ENCODE data around the gene L1TD1.
"Not testable (repeated sequence)": the region's sequence is repeated elsewhere in the genome, so short reads cannot be mapped to it uniquely, and the experiment has no call there.

The L1TD1 gene

DNA sequence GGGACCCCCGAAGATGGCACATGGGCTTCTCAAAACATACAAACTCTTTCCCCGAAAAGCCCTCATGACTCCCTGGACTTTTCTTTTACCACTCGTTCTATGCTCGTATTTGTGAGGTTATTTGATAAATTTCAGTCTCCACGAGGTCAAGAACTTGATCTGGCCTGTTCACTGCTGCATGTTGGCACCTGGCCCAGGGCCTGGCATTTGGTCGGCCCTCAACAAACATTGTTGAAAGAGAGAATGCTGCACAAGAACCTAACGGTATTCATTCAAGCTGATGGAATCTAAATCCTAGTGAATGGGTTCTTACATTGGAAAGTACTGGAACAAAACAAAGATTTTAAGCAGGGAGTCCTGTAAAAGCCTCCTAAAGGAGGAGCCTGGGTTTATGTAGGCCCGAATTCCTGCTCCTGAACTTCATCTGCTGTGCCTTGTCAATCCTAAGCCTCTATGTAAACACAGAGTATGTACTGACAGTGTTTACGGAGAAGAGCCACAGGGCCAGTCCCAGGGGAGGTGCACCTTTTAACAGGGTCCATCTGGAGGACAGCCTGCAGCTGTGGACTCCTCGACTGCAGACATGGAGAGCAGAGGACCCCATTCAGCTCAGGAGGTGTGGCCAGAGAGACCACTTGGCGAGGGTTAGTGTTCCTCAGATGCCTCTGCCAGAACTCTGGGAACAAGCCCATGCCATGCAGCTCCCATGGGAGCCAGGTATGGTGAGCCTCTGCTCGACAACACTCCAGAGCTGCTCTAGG is 46.9 kb downstream of the L1TD1 start:
- 40% methylated on average over 11 of the region's 12 CpGs for WGBS
- H3K9me3 ChIP-seq (ENCODE audit: control insufficient read depth, low read length), result no peaks in the 10 kb centered on the region

DNA sequence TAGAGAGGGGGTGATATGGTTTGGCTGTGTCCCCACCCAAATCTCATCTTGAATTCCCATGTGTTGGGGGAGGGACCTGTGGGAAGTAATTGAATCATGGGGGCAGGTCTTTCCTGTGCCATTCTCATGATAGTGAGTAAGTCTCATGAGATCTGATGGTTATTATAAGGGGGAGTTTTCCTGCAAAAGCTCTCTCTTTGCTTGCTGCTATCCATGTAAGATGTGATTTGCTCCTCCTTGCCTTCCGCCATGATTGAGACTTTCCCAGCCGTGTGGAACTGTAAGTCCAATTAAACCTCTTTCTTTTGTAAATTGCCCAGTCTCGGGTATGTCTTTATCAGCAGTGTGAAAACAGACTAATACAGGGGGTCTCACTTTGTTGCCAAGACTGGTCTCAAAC is 49.7 kb downstream of the L1TD1 start:
- H3K27me3 ChIP-seq (ENCODE audit: control insufficient read depth in 1 of 2, insufficient read depth in 1 of 2, low read length in 2 of 2); H3K18ac ChIP-seq (ENCODE audit: low read depth in 1 of 2, low read length in 2 of 2); H3K79me1 ChIP-seq (replicated peaks; ENCODE audit: low read length, poor library complexity, severe bottlenecking); H3K23ac ChIP-seq (ENCODE audit: low read length in 2 of 2); H3K4ac ChIP-seq (ENCODE audit: low read depth in 1 of 2, low read length in 2 of 2); H2AK5ac ChIP-seq (ENCODE audit: low read length, severe bottlenecking); H2BK5ac ChIP-seq (ENCODE audit: low read depth, low read length, poor library complexity, severe bottlenecking); H4K91ac ChIP-seq (ENCODE audit: low read length); H2BK12ac ChIP-seq (ENCODE audit: low read length in 2 of 2); H3K4me1 ChIP-seq (ENCODE audit: control insufficient read depth, insufficient read depth, low read depth, low read length); H3K9me3 ChIP-seq (ENCODE audit: control insufficient read depth, low read length); H2AFZ ChIP-seq (ENCODE audit: low read depth, low read length); H3K4me2 ChIP-seq (ENCODE audit: low read length, poor library complexity, severe bottlenecking); H3K9ac ChIP-seq (ENCODE audit: low read length); H3K36me3 ChIP-seq (ENCODE audit: control insufficient read depth in 1 of 2, insufficient read depth in 2 of 2, low read depth in 1 of 2, low read length in 2 of 2); H4K8ac ChIP-seq (ENCODE audit: low read length); H3K14ac ChIP-seq (ENCODE audit: low read length in 2 of 2); H2BK120ac ChIP-seq (ENCODE audit: low read depth, low read length); H3K27ac ChIP-seq (ENCODE audit: low read length, poor library complexity, severe bottlenecking); H2BK15ac ChIP-seq (ENCODE audit: low read depth, poor library complexity, severe bottlenecking); H3K4me3 ChIP-seq (ENCODE audit: insufficient read depth in 1 of 2, low read depth in 1 of 2, low read length in 2 of 2); DNase-seq: not testable (repeated sequence)
- WGBS, result 89% methylated on average over 3 of the region's 3 CpGs

More for the DNA sequence above, 46.9 kb downstream of the L1TD1 start:
- H3K4me2 ChIP-seq (ENCODE audit: low read length, poor library complexity, severe bottlenecking), result no peak overlapping the region
- H4K91ac ChIP-seq (ENCODE audit: low read length), result no peak overlapping the region
- H3K27ac ChIP-seq (ENCODE audit: low read length, poor library complexity, severe bottlenecking), result no peak overlapping the region
- no peak overlapping the region for H4K8ac ChIP-seq (ENCODE audit: low read length)
- no peak overlapping the region for H2BK5ac ChIP-seq (ENCODE audit: low read depth, low read length, poor library complexity, severe bottlenecking)
- H3K14ac ChIP-seq (ENCODE audit: low read length in 2 of 2), result no peak overlapping the region
- no peak overlapping the region for H2BK12ac ChIP-seq (ENCODE audit: low read length in 2 of 2)
- no peaks in the 10 kb centered on the region for H3K36me3 ChIP-seq (ENCODE audit: control insufficient read depth in 1 of 2, insufficient read depth in 2 of 2, low read depth in 1 of 2, low read length in 2 of 2)
- H2BK120ac ChIP-seq (ENCODE audit: low read depth, low read length), result no peak overlapping the region
- no peak overlapping the region for H3K4me3 ChIP-seq (ENCODE audit: insufficient read depth in 1 of 2, low read depth in 1 of 2, low read length in 2 of 2)
- H3K18ac ChIP-seq (ENCODE audit: low read depth in 1 of 2, low read length in 2 of 2), result peak overlapping the region in 1 of 2 experiments; percentile 18
- peak; percentile 45 for DNase-seq
- no peaks in the 10 kb centered on the region for H3K27me3 ChIP-seq (ENCODE audit: control insufficient read depth in 1 of 2, insufficient read depth in 1 of 2, low read length in 2 of 2)
- peaks cover 2% of the 10 kb centered on the region for H3K4me1 ChIP-seq (ENCODE audit: control insufficient read depth, insufficient read depth, low read depth, low read length)
- H3K9ac ChIP-seq (ENCODE audit: low read length), result no peak overlapping the region
- no peaks in the 10 kb centered on the region for H3K79me1 ChIP-seq (replicated peaks; ENCODE audit: low read length, poor library complexity, severe bottlenecking)
- no peak overlapping the region for H3K4ac ChIP-seq (ENCODE audit: low read depth in 1 of 2, low read length in 2 of 2)
- H2AFZ ChIP-seq (ENCODE audit: low read depth, low read length), result no peak overlapping the region
- H2AK5ac ChIP-seq (ENCODE audit: low read length, severe bottlenecking), result no peak overlapping the region
- H2BK15ac ChIP-seq (ENCODE audit: low read depth, poor library complexity, severe bottlenecking), result no peak overlapping the region
- H3K23ac ChIP-seq (ENCODE audit: low read length in 2 of 2), result no peak overlapping the region

- H3K27ac ChIP-seq (ENCODE audit: low read length, poor library complexity, severe bottlenecking), result no peak overlapping the region
- H2BK12ac ChIP-seq (ENCODE audit: low read length in 2 of 2), result no peak overlapping the region
- no peak overlapping the region for H3K4me3 ChIP-seq (ENCODE audit: insufficient read depth in 1 of 2, low read depth in 1 of 2, low read length in 2 of 2)
- no peak overlapping the region for H3K4ac ChIP-seq (ENCODE audit: low read depth in 1 of 2, low read length in 2 of 2)
- no peak overlapping the region for H2AFZ ChIP-seq (ENCODE audit: low read depth, low read length)
- H3K36me3 ChIP-seq (ENCODE audit: control insufficient read depth in 1 of 2, insufficient read depth in 2 of 2, low read depth in 1 of 2, low read length in 2 of 2), result no peaks in the 10 kb centered on the region
- no peak overlapping the region for H3K14ac ChIP-seq (ENCODE audit: low read length in 2 of 2)
- H3K23ac ChIP-seq (ENCODE audit: low read length in 2 of 2), result no peak overlapping the region
- no peak overlapping the region for H3K4me2 ChIP-seq (ENCODE audit: low read length, poor library complexity, severe bottlenecking)
- H4K91ac ChIP-seq (ENCODE audit: low read length), result no peak overlapping the region
- H2BK15ac ChIP-seq (ENCODE audit: low read depth, poor library complexity, severe bottlenecking), result no peak overlapping the region
- H3K79me1 ChIP-seq (replicated peaks; ENCODE audit: low read length, poor library complexity, severe bottlenecking), result no peaks in the 10 kb centered on the region
- H3K4me1 ChIP-seq (ENCODE audit: control insufficient read depth, insufficient read depth, low read depth, low read length), result no peaks in the 10 kb centered on the region
- no peak for DNase-seq
- H2BK5ac ChIP-seq (ENCODE audit: low read depth, low read length, poor library complexity, severe bottlenecking), result no peak overlapping the region
- H3K9ac ChIP-seq (ENCODE audit: low read length), result no peak overlapping the region
- H4K8ac ChIP-seq (ENCODE audit: low read length), result no peak overlapping the region
- no peak overlapping the region for H2AK5ac ChIP-seq (ENCODE audit: low read length, severe bottlenecking)
- no peaks in the 10 kb centered on the region for H3K9me3 ChIP-seq (ENCODE audit: control insufficient read depth, low read length)
- H3K18ac ChIP-seq (ENCODE audit: low read depth in 1 of 2, low read length in 2 of 2), result no peak overlapping the region
- H2BK120ac ChIP-seq (ENCODE audit: low read depth, low read length), result no peak overlapping the region
- H3K27me3 ChIP-seq (ENCODE audit: control insufficient read depth in 1 of 2, insufficient read depth in 1 of 2, low read length in 2 of 2), result peaks cover 0 to 1% of the 10 kb centered on the region in 2 experiments
These were observed 50.6 kb downstream of the L1TD1 start for GRCh38 chr1:62245201-62245600.

DNA sequence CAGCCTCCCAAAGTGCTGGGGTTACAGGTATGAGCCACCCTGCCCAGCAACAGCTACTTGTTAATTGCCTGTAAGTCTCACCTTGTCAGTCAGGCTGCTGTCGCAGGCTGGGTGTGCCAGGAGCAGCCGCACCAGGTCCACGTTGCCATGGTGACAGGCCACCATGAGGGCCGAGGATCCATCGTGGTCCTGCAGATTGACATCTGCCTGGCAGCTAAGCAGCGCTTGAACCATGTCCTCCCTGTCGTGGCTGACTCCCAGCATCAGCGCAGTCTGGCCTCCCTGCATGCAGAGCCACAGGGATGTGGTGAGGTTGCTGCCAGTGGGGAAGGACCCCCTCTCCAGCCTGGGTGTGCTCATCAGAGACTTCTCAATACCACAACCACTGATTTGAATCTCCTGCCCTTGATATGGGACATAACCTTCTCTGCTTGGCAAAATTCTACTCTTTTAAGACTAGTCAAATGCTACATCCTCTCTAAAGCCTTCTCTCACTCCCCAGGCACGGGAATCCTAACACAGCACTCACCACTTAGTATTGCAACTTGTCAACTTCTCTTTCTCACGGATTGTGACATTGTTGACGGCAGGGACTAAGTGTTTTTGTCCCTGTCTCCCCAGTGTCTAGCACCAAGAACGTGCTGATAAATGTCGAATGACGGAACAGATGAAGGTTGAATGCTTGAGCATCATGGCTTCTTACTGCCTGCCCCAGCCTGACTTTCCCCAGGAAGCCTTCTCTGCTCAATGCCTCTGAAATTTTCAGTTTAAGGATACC is 52.9 kb downstream of the L1TD1 start:
- Histone ChIP-seq H3K14ac (ENCODE audit: low read length in 2 of 2) (no peak overlapping the region), H2BK5ac (ENCODE audit: low read depth, low read length, poor library complexity, severe bottlenecking) (no peak overlapping the region), H3K4me2 (ENCODE audit: low read length, poor library complexity, severe bottlenecking) (no peak overlapping the region), H3K18ac (ENCODE audit: low read depth in 1 of 2, low read length in 2 of 2) (no peak overlapping the region), H2BK120ac (ENCODE audit: low read depth, low read length) (no peak overlapping the region), H3K79me1 (replicated peaks; ENCODE audit: low read length, poor library complexity, severe bottlenecking) (no peaks in the 10 kb centered on the region), H3K9ac (ENCODE audit: low read length) (no peak overlapping the region), H2AK5ac (ENCODE audit: low read length, severe bottlenecking) (no peak overlapping the region), H4K91ac (ENCODE audit: low read length) (no peak overlapping the region), H3K27me3 (ENCODE audit: control insufficient read depth in 1 of 2, insufficient read depth in 1 of 2, low read length in 2 of 2) (peaks cover 5 to 10% of the 10 kb centered on the region in 2 experiments), H3K27ac (ENCODE audit: low read length, poor library complexity, severe bottlenecking) (no peak overlapping the region), H3K4me3 (ENCODE audit: insufficient read depth in 1 of 2, low read depth in 1 of 2, low read length in 2 of 2) (no peak overlapping the region), H3K9me3 (ENCODE audit: control insufficient read depth, low read length) (no peaks in the 10 kb centered on the region), H3K23ac (ENCODE audit: low read length in 2 of 2) (no peak overlapping the region), H4K8ac (ENCODE audit: low read length) (no peak overlapping the region), H3K4ac (ENCODE audit: low read depth in 1 of 2, low read length in 2 of 2) (no peak overlapping the region), H2AFZ (ENCODE audit: low read depth, low read length) (no peak overlapping the region), H3K4me1 (ENCODE audit: control insufficient read depth, insufficient read depth, low read depth, low read length) (no peaks in the 10 kb centered on the region), H3K36me3 (ENCODE audit: control insufficient read depth in 1 of 2, insufficient read depth in 2 of 2, low read depth in 1 of 2, low read length in 2 of 2) (no peaks in the 10 kb centered on the region), H2BK12ac (ENCODE audit: low read length in 2 of 2) (no peak overlapping the region), H2BK15ac (ENCODE audit: low read depth, poor library complexity, severe bottlenecking) (no peak overlapping the region)
- DNase-seq, result no peak
- 57% methylated on average over 14 of the region's 14 CpGs for WGBS

All from mesenchymal stem cell (in vitro differentiated cells and primary cell).